ENCODE results near the gene DMGDH. TPM values are rescaled to one million over a fixed set of nuclear protein-coding genes. Genes with fewer than 3 reads are reported as not detected.

Gene DMGDH
- total and polyA plus RNA-seq, 4 donors = 28.9 to 130 (median 48.5) TPM

DNA sequence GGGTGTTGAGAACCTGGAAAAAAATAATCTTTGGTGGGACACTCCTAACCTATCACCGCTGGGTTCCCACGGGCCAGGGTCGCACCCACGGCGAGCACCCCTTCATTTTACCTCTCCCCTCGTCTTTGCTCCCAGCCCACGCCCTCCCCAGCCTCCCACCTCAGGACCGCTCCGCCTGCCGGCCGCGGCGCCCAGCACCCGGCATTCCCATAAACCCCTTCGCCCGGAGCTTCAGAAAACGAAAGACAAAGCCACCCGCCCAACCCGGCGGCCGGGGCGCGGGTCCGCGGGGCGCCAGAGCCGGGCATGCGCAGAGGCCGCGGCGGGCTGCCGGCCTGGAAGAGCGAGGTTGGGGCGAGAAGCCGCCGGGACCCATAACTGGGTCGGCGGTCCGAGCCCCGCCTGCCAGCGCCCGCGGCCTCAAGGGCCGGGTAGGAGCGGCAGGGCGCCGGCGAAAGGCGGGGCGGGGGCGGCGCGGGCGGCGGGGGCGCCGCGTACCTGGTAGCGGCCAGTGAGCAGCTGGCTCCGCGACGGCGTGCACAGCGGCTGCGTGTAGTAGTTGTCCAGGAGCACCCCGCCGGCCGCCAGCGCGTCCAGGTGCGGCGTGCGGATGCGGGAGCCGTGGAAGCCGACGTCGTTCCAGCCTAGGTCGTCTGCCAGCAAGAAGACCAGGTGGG lies 84.9 kb downstream of the DMGDH start:
- Histone ChIP-seq H3K36me3 (ENCODE audit: control insufficient read depth in 4 of 4, insufficient read depth in 3 of 4, low read depth in 1 of 4, low read length in 3 of 4) (no peaks in the 10 kb centered on the region), H3K9ac (ENCODE audit: low read depth in 1 of 2, low read length in 2 of 2) (peak overlapping the region; percentile 70 to 88), H3K4me3 (ENCODE audit: low read depth in 1 of 3, low read length in 3 of 3) (peak overlapping the region; percentile 66 to 91 (median 74)), H3K4me1 (ENCODE audit: control insufficient read depth in 4 of 4, insufficient read depth in 4 of 4, low read length in 3 of 4) (peaks cover 0 to 37% (median 25%) of the 10 kb centered on the region in 4 donors), H3K27me3 (ENCODE audit: control insufficient read depth in 4 of 4, insufficient read depth in 4 of 4, low read length in 3 of 4) (no peaks in the 10 kb centered on the region), H3K27ac (ENCODE audit: low read depth in 1 of 2, low read length in 2 of 2) (peak overlapping the region; percentile 88 to 94), H3K9me3 (ENCODE audit: control insufficient read depth in 4 of 4, low read length in 3 of 4) (no peaks in the 10 kb centered on the region)
- WGBS = under 1% methylated on average over 79 of the region's 79 CpGs
- TF ChIP-seq CTCF (IDR thresholded peaks at IDR 0.05; ENCODE audit: low read depth, low read length, missing input control) = peak; percentile 32
- TF ChIP-seq NR2F2 (IDR thresholded peaks at IDR 0.05) = no peak
- peak; percentile 81 for TF ChIP-seq YY1 (IDR thresholded peaks at IDR 0.05)
- TF ChIP-seq GABPA (IDR thresholded peaks at IDR 0.05 in 1 of 2, conservative IDR thresholded peaks at IDR 0.05 in 1 of 2) = no peak
- TF ChIP-seq FOXA2 (IDR thresholded peaks at IDR 0.05) = no peak
- no peak for TF ChIP-seq HNF4G (IDR thresholded peaks at IDR 0.05)
- no peak for TF ChIP-seq SP1 (IDR thresholded peaks at IDR 0.05)
- TF ChIP-seq JUND (IDR thresholded peaks at IDR 0.05) = no peak
- TF ChIP-seq REST (IDR thresholded peaks at IDR 0.05) = peak; percentile 12
- peak in 1 of 2 donors; percentile 43 for TF ChIP-seq EGR1 (IDR thresholded peaks at IDR 0.05; ENCODE audit: low read depth in 2 of 2)
- TF ChIP-seq HNF4A (conservative IDR thresholded peaks at IDR 0.05) = peak in 1 of 2 donors; percentile 36
- TF ChIP-seq RAD21 (IDR thresholded peaks at IDR 0.05) = peak in 1 of 2 donors; percentile 39
- TF ChIP-seq MAX (IDR thresholded peaks at IDR 0.05) = no peak
- TF ChIP-seq, protein P1, sequence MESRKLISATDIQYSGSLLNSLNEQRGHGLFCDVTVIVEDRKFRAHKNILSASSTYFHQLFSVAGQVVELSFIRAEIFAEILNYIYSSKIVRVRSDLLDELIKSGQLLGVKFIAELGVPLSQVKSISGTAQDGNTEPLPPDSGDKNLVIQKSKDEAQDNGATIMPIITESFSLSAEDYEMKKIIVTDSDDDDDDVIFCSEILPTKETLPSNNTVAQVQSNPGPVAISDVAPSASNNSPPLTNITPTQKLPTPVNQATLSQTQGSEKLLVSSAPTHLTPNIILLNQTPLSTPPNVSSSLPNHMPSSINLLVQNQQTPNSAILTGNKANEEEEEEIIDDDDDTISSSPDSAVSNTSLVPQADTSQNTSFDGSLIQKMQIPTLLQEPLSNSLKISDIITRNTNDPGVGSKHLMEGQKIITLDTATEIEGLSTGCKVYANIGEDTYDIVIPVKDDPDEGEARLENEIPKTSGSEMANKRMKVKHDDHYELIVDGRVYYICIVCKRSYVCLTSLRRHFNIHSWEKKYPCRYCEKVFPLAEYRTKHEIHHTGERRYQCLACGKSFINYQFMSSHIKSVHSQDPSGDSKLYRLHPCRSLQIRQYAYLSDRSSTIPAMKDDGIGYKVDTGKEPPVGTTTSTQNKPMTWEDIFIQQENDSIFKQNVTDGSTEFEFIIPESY (IDR thresholded peaks at IDR 0.05) = no peak
- no peak for TF ChIP-seq ATF3 (IDR thresholded peaks at IDR 0.05)
- no peak for TF ChIP-seq FOXA1 (IDR thresholded peaks at IDR 0.05)
- peak; percentile 32 for TF ChIP-seq TAF1 (conservative IDR thresholded peaks at IDR 0.05)
- TF ChIP-seq RXRA (IDR thresholded peaks at IDR 0.05) = peak; percentile 5 to 19
- DNase-seq (ENCODE audit: low spot score) = peak; percentile 83
